Stimulated activated CD4-positive, alpha-beta T cell treated with anti-CD3 and anti-CD28 coated beads, Interleukin-4, amount 100 ng/mL, for 4 hours (primary cell): ENCODE measurements around the gene IFT122.
"Not testable (repeated sequence)": the region's sequence is repeated elsewhere in the genome, so short reads cannot be mapped to it uniquely, and the experiment has no call there.

Experiments used
- DNase-seq, 2 experiments: peaks; one replicate each; pipeline ENCODE4 v3.0.0-alpha.2; 2020

The IFT122 gene

GRCh38 chr3:129476586-129476985 is 36.6 kb downstream of the IFT122 start:
- DNase-seq, result no peak

DNA sequence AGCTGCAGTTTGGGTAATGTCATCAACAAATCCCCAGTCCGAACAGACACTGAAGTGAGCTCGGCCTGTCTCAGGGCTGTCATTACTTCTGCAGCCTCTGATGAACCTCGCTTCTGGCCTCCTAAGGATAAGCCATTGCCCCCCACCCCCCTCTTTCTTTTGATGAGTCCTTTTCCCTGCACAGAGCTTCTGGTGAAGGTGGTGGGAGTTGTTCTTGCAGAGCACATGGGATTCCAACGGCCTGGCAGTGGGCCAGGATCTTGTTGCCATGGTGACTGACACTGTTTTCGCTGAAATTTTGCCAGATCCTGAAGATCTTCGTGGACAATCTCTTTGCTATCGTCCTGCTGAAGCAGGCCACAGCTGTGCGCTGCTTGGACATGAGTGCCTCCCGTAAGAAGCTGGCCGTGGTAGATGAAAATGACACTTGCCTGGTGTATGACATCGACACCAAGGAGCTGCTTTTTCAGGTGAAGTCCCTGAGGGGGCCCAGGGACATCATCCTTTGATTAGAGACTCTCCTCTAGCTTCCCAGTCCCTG is 41.3 kb downstream of the IFT122 start:
- not testable (repeated sequence) for DNase-seq

DNA sequence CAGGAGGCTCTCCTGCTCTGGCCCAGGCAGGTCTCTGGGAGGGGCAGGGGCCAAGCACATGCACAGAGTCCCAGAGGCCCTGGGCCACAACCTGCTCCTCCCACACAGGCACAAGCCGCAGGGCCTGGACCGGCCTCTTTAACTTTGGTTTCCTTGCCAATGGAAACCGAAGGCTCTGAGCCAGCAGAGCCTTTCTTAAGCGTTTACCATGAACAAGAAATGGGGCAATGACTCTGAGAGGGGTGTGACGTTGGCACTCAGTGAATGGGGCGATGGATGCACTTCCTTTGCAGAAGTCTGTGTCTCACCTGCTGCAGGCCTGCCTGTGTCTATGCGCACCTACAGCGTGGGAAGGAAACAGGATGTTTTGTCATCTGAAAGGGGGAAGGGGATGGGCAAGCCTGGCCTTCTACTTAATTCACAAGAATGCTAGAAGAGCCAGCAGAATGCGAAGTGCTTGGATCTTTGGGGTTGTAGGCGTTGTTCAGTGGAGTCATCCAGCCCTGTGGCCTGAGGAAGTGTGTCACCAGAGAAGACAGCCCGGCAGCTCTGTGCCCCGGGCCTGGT is 41.8 kb downstream of the IFT122 start:
- DNase-seq, result peak; percentile 9 to 66

DNA sequence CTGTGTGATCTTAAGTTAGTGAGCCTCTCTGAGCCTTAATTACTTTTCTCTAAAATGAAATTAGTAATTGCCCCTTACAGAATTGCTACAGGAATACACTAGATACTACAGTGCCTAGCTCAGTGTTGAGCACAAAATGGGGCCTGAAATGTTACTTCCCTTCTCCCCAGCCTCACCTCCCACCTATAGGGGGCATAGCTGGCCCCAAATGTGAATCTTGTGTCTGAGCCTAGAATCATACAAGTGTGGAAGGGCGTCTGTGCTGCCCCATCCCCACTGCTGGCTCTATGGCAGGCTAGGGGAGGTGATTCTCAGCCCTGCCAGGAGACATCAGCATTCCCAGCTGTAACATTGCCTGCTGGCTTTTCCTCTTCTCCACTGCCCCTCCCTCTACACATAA is 42.7 kb downstream of the IFT122 start:
- no peak for DNase-seq

GRCh38 chr3:129483870-129484269 is 43.8 kb downstream of the IFT122 start:
- DNase-seq, result no peak

DNA sequence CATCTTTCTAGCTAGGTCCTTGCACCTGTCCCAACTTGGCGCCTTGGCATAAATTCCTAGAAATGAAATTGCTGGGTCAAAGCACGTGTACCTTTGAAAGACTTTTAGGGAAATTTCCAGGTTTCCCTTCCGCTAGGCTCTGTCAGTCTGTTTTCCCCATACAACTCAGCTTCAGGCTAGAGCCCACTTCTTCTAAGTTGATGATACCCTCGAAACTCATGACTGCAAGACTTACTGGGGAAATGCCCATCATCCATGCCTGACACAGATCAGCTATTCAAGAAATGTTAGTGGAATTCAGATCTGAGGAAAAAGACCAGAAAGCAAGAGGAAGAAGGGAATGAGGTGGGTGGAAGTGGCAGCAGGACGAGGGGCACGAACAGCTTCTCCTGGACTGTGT is 45.1 kb downstream of the IFT122 start:
- not testable (repeated sequence) for DNase-seq

DNA sequence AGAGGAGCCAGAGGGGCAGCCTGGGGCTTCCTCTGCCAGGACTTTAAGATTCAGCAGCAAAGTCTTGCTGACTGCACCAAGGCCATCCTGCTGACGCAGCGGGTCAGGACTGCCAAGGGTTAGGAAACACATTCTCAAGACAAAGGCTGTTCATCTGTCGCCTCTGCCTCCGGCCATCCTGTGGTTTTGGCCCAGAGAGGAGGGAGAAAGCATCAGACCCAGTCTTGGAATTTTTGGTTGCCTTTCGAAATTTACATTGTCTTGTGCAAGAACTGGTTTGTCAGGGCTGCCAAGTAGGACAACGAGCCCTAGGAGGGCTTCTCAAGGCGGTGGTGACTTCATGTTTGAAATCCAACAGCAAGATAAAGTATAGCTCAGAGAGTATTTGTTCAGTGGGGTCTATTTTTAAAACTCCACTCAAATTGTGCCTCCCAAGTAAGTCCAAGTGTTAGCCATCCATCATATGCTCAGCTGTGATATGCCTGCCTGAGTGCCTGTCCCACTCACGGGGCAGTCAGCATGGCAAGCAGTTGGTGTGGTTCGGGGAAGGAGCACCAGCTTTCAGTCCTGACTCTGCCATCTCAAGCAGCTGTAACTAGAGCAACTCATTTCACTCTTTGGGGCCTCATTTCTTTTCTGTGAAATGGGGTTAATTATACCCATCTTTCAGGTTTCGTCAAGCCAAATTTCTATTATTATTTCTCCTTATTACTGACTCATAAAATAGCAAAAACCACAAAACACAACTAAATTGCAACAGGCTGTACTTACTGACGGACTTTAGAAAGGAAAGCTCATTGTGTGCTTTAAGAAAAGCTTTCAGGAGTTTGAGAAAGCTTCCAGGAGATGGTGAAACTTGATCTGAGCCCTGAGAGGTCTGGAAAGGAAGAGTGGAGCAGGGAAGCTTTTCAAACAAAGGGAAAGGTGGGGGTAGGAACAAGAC is 46.0 kb downstream of the IFT122 start:
- no peak for DNase-seq

DNA sequence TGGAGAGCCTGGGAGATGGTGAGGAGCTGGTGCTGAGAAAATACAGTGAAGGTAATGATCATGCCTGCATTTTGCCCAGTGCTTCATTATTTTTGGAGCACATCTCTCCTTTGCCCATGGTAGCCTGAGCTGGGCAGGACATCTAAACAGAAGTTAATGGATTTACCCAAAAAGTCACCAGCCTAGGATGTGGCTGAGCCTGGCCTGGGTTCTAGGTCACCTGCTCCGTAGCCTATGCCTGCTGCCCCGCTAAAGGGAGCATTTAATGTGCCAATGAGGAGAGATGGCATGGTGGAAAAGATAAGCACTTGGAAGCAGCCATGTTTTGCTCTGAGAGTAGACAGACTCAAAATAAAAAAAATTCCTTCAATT is 46.6 kb downstream of the IFT122 start:
- DNase-seq, result no peak

DNA sequence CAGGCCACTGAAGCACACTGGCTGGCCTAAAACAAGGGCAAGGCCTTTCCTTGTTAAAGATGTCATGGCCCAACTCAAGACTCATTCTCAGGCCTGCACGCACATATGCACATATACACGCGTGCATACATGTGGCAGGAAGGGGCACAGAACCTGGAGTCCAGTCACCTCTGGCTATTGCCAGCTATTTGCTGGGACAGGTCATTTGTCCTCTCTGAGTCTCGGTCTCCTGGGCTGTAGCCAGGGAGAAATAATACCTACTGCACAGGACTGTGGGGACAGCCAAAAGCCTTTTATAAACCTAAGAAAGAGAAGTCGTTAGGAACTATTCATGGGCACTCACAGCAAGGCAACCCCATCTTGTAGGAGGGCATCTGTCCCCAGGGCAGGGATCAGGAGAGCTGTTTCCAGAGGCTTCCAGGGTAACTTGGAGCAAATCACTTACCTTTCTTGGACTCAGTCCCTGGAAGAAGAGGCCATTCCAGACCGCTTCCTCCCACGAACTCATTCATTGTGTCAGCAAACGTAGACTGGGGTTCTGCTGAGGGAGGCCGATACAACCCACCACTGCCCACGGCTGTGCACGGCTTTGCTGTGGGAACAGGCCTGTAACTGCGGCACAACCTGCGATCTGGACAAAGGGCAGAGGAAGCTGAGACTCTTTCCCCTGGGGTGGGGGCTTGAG is 47.3 kb downstream of the IFT122 start:
- DNase-seq, result no peak

DNA sequence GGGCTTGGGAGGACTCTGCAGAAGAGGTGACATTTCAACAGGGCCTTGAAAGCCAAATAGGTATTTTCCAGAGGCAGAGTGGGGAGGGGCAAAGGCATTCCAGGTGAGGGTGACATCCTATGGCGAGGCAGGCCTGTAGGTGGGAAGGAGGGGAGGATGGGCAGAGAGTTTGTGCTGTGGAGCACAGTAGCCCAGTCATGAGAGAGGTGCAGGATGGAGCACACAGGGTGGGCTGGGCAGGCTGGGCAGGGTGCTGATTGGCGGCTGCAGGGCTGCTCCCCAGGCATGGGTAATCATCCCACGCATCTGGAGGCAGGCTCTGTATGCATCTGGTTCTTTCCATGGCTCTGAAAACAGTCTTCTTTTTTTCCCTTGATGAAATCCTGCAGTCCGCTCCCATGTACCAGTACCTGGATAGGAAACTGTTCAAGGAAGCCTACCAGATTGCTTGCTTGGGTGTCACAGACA is 47.9 kb downstream of the IFT122 start:
- not testable (repeated sequence) for DNase-seq

GRCh38 chr3:129489258-129489657 is 49.2 kb downstream of the IFT122 start:
- DNase-seq, result not testable (repeated sequence)

- DNase-seq, result peak; percentile 20 to 31
Measured at GRCh38 chr3:129490273-129490675, 50.2 kb downstream of the IFT122 start.

GRCh38 chr3:129491077-129491476 is 51.1 kb downstream of the IFT122 start:
- not testable (repeated sequence) for DNase-seq

DNA sequence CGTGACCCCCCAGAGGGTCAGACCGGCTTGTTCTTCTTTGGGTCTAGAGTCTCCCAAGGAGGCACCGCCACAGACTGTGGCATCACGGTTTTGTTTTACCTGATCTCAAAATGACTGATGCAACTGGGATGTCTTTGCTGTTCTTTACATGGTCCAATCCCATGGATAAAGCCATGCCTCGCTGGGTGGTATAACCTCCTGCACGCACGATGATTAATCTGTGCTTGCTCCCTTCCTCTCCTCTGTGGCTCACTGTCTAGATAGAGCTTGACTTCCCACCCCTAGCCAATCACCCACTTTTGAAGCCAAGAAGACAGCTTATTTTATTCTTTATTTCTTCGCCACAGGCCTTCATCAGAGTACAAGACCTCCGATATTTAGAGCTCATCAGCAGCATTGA is 51.8 kb downstream of the IFT122 start:
- no peak for DNase-seq

GRCh38 chr3:129492691-129493090 is 52.7 kb downstream of the IFT122 start:
- DNase-seq, result no peak

GRCh38 chr3:129493206-129493605 is 53.2 kb downstream of the IFT122 start:
- no peak for DNase-seq

GRCh38 chr3:129494499-129494898 is 54.5 kb downstream of the IFT122 start:
- DNase-seq, result not testable (repeated sequence)

DNA sequence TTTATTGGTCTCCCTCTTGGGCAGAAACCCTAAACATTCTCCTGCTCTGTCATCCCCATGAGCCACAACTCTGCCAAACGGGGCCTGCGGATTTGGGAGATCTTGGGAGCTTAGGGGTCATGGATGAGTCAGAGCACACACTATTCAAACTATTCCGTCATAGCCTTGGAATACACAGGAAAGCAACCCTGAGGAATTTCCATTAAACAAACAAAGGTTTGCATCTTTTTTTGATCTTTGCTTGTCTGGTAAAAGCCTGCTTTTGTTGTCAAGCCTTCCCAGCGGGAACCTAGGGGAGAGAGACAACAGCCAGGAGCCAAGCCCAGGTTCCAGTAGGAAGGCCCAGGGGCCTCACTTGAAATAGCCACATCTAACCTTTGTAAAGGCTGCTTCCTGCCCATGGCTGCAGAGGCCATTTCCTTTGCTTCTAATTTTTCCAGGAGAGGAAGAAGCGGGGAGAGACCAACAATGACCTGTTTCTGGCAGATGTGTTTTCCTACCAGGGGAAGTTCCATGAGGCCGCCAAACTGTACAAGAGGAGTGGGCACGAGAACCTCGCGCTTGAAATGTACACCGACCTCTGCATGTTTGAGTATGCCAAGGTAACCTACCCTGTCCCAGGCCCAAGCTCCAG is 55.1 kb downstream of the IFT122 start:
- not testable (repeated sequence) for DNase-seq

DNA sequence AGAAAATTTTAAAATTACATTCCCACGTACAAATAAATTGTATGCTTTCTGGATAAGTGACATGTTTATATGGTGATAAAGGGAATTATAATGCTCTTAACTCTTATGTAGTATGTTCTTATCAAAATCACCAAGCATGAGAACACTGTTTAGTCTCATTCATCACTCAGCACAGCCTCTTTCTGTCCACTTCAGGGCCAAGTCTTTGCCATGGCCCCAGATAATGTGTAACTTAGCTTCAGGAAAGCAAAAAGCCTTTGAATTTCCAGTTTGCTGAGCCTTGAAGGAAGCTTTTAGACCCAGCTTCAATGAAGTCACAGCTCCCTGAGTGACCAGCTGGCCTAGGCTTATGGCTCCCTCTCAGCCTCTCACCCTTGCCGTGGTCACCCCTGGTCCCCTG is 57.9 kb downstream of the IFT122 start:
- DNase-seq, result not testable (repeated sequence)

DNA sequence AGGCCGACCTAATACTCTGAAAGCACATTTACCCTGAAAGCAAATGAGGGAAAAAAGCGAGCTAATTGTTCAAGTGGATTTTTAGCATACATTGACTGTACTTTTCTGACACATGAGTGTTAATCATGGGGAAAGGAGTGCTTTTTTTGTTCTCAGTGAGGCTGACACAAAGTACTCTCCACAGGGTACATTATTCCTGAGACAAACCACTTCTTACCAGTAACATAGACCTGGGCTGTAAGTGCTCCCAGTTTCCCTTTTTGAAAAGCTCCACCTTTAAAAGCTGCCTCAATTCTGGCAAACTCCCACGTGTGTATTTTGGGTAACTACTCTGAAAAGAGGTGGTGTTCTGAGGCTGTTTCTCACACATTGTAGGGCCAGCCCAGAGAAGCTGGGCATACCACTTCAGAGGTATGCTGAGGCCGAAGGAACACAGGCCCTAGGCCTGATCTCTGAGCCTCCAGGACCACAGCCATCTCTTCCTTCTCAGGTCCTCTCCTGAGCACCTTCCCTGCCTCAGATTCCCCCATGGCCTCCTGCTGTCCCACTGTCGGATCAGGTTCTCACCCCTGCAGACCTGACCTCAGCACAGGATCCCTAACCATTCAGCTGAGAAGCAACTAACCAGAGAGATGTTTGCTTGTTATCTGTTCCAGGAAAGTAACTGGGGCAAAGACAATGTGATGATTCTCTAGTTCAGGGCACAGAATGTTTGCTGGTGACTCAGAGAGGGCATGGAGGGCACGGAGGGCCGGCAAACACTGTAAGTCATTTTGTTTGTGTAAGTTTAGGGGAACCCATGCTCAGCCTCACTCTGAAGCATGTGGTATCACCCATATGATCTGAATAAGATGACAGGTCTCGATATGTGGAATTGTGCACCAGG is 58.8 kb downstream of the IFT122 start:
- not testable (repeated sequence) for DNase-seq

GRCh38 chr3:129499604-129500333 is 59.7 kb downstream of the IFT122 start:
- not testable (repeated sequence) for DNase-seq
